ENCODE results near the gene LMBR1. TPM values are rescaled to one million over a fixed set of nuclear protein-coding genes. Genes with fewer than 3 reads are reported as not detected.
"Not testable (repeated sequence)": the region's sequence is repeated elsewhere in the genome, so short reads cannot be mapped to it uniquely, and the experiment has no call there.

The LMBR1 gene
- total RNA-seq: 33.4 to 39.1 TPM (median 37.3 TPM) in 3 replicates
- long read RNA-seq, full-length matches to known transcripts: 16 of 23 reads
- long read RNA-seq, partial matches to known transcripts: 0 of 23 reads
- long read RNA-seq, other reads (novel, unspliced or antisense): 7 of 23 reads

GRCh38 chr7:156892821-156893706 lies at the start of gene LMBR1:
Gene LMBR1, minus strand, starts transcription at chr7:156893183. Its CDS starts 190 bp downstream, at chr7:156892993.
- H3K4me1 Mint-ChIP-seq (ENCODE audit: low read depth): peaks cover 21% of the 10 kb centered on the region
- TF ChIP-seq, protein P1, sequence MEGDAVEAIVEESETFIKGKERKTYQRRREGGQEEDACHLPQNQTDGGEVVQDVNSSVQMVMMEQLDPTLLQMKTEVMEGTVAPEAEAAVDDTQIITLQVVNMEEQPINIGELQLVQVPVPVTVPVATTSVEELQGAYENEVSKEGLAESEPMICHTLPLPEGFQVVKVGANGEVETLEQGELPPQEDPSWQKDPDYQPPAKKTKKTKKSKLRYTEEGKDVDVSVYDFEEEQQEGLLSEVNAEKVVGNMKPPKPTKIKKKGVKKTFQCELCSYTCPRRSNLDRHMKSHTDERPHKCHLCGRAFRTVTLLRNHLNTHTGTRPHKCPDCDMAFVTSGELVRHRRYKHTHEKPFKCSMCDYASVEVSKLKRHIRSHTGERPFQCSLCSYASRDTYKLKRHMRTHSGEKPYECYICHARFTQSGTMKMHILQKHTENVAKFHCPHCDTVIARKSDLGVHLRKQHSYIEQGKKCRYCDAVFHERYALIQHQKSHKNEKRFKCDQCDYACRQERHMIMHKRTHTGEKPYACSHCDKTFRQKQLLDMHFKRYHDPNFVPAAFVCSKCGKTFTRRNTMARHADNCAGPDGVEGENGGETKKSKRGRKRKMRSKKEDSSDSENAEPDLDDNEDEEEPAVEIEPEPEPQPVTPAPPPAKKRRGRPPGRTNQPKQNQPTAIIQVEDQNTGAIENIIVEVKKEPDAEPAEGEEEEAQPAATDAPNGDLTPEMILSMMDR (IDR thresholded peaks at IDR 0.05): peak; percentile 61

GRCh38 chr7:156942708-156943090 lies 49.7 kb upstream of the LMBR1 start:
- H3K4me3 Mint-ChIP-seq (ENCODE audit: unreplicated experiment): no peak overlapping the region
- peaks cover 7% of the 10 kb centered on the region for H3K4me1 Mint-ChIP-seq (ENCODE audit: low read depth)
- no peaks in the 10 kb centered on the region for H3K36me3 Mint-ChIP-seq (ENCODE audit: low read depth)
- no peak overlapping the region for H3K27ac Mint-ChIP-seq (ENCODE audit: unreplicated experiment)
- TF ChIP-seq, protein P1 (IDR thresholded peaks at IDR 0.05): no peak
- no peak for DNase-seq (ENCODE audit: low spot score)
- peaks cover 23% of the 10 kb centered on the region for H3K27me3 Mint-ChIP-seq (ENCODE audit: low read depth)
- no peaks in the 10 kb centered on the region for H3K9me3 Mint-ChIP-seq (ENCODE audit: low read depth)

More at GRCh38 chr7:156892821-156893706, at the start of gene LMBR1:
- Mint-ChIP-seq H3K27ac (ENCODE audit: unreplicated experiment) (peak within 1 kb of the TSS; percentile 85), H3K27me3 (ENCODE audit: low read depth) (no peaks in the 10 kb centered on the region), H3K9me3 (ENCODE audit: low read depth) (no peaks in the 10 kb centered on the region), H3K36me3 (ENCODE audit: low read depth) (no peaks in the 10 kb centered on the region), H3K4me3 (ENCODE audit: unreplicated experiment) (peak within 1 kb of the TSS; percentile 86)
- DNase-seq (ENCODE audit: low spot score): peak; percentile 95

DNA sequence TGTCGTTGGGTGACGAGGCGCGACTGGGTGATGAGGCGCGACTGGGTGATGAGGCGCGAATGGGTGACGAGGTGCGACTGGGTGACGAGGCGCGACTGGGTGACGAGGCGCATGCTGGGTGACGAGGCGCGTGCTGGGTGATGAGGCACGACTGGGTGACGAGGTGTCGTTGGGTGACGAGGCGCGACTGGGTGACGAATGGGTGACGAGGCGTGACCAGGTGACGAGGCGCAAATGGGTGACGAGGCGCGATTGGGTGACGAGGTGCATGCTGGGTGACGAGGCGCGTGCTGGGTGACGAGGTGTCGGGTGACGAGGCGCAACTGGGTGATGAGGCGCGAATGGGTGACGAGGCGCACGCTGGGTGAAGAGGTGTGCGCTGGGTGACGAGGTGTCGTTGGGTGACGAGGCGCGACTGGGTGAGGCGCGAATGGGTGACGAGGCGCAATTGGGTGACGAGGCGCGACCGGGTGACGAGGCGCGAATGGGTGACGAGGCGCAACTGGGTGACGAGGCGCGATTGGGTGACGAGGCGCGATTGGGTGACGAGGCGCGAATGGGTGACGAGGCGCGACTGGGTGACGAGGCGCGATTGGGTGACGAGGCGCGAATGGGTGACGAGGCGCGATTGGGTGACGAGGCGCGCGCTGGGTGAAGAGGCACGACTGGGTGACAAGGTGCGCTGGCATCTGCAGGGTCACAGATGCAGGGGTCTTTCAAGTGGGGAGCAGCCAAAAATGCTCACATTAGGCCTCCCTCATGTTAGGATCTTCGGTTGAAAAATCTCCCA lies 48.6 kb upstream of the LMBR1 start:
- Mint-ChIP-seq H3K27me3 (ENCODE audit: low read depth) (peaks cover 23% of the 10 kb centered on the region), H3K36me3 (ENCODE audit: low read depth) (no peaks in the 10 kb centered on the region), H3K4me1 (ENCODE audit: low read depth) (no peaks in the 10 kb centered on the region), H3K27ac (ENCODE audit: unreplicated experiment) (no peak overlapping the region), H3K4me3 (ENCODE audit: unreplicated experiment) (no peak overlapping the region), H3K9me3 (ENCODE audit: low read depth) (no peaks in the 10 kb centered on the region)
- no peak for DNase-seq (ENCODE audit: low spot score)
- TF ChIP-seq, protein P1 (IDR thresholded peaks at IDR 0.05): no peak

DNA sequence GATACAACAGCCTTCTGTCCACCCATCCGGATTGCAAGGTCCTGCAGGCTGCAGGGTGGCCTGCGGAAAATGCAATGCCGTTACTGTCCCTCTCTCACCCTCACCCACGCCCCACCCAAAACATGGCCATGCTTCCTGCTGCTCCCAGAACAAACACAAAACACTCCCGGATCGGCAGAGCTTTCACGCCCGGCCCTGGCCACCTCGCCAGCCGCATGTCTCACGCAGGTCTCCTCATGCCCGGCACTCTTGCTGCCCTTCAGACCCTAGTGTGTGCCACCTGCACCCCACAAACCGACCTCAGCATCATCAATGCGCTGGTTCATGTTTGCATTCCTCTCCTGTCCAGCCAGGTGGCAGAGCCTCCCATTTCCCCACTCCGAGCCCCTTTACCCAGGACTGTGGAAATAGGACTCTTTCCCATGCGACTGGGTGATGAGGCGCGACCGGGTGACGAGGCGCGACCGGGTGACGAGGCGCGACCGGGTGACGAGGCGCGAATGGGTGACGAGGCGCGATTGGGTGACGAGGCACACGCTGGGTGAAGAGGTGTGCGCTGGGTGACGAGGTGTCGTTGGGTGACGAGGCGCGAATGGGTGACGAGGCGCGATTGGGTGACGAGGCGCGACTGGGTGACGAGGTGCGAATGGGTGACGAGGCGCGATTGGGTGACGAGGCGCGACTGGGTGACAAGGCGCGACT lies 47.6 kb upstream of the LMBR1 start:
- Mint-ChIP-seq H3K27ac (ENCODE audit: unreplicated experiment) (no peak overlapping the region), H3K27me3 (ENCODE audit: low read depth) (peaks cover 23% of the 10 kb centered on the region), H3K4me1 (ENCODE audit: low read depth) (no peaks in the 10 kb centered on the region), H3K4me3 (ENCODE audit: unreplicated experiment) (no peak overlapping the region), H3K36me3 (ENCODE audit: low read depth) (no peaks in the 10 kb centered on the region), H3K9me3 (ENCODE audit: low read depth) (no peaks in the 10 kb centered on the region)
- TF ChIP-seq, protein P1 (IDR thresholded peaks at IDR 0.05): no peak
- DNase-seq (ENCODE audit: low spot score): no peak

DNA sequence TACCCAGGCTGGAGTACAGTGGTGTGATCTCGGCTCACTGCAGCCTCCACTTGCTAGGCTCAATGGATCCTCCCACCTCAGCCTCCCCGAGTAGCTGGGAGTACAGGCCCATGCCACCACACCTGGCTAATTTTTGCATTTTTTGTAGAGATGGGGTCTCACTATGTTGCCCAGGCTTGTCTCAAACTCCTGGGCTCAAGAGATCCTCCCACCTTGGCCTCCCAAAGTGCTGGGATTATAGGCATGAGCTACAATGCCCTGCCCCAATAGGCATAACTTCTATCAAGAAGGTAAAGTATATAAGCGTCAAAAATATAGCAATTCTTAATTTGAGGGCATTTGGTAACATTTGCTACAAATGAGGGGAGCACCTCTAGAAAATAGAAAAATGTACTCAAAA lies 43.8 kb upstream of the LMBR1 start:
- not testable (repeated sequence) for H3K9me3 Mint-ChIP-seq (ENCODE audit: low read depth); H3K27ac Mint-ChIP-seq (ENCODE audit: unreplicated experiment); H3K36me3 Mint-ChIP-seq (ENCODE audit: low read depth); DNase-seq (ENCODE audit: low spot score); H3K27me3 Mint-ChIP-seq (ENCODE audit: low read depth); H3K4me3 Mint-ChIP-seq (ENCODE audit: unreplicated experiment); H3K4me1 Mint-ChIP-seq (ENCODE audit: low read depth)
